ENCODE data around the gene SCNN1G. TPM values are rescaled to one million over a fixed set of nuclear protein-coding genes. Genes with fewer than 3 reads are reported as not detected.

The SCNN1G gene
- total and polyA plus RNA-seq, 4 donors: not detected

- TF ChIP-seq JUND (IDR thresholded peaks at IDR 0.05): no peak
- TF ChIP-seq MAX (IDR thresholded peaks at IDR 0.05): no peak
- no peak for TF ChIP-seq TAF1 (conservative IDR thresholded peaks at IDR 0.05)
- no peak for TF ChIP-seq SP1 (IDR thresholded peaks at IDR 0.05)
- TF ChIP-seq GABPA (IDR thresholded peaks at IDR 0.05 in 1 of 2, conservative IDR thresholded peaks at IDR 0.05 in 1 of 2): no peak
- TF ChIP-seq ZBTB33 (IDR thresholded peaks at IDR 0.05): no peak
- TF ChIP-seq YY1 (IDR thresholded peaks at IDR 0.05): no peak
- no peak for TF ChIP-seq HNF4G (IDR thresholded peaks at IDR 0.05)
- no peak for TF ChIP-seq RAD21 (IDR thresholded peaks at IDR 0.05)
- no peak for TF ChIP-seq FOXA2 (IDR thresholded peaks at IDR 0.05)
- TF ChIP-seq RXRA (IDR thresholded peaks at IDR 0.05): no peak
- TF ChIP-seq REST (IDR thresholded peaks at IDR 0.05): no peak
- no peak for TF ChIP-seq CTCF (IDR thresholded peaks at IDR 0.05; ENCODE audit: low read depth, low read length, missing input control)
- H3K27ac ChIP-seq (ENCODE audit: low read depth in 1 of 2, low read length in 2 of 2): no peak overlapping the region
- no peaks in the 10 kb centered on the region for H3K9me3 ChIP-seq (ENCODE audit: control insufficient read depth in 4 of 4, low read length in 3 of 4)
- 68% methylated on average over 7 of the region's 7 CpGs for WGBS
- H3K9ac ChIP-seq (ENCODE audit: low read depth in 1 of 2, low read length in 2 of 2): no peak overlapping the region
- no peak for DNase-seq (ENCODE audit: low spot score)
- no peak overlapping the region for H3K4me3 ChIP-seq (ENCODE audit: low read depth in 1 of 3, low read length in 3 of 3)
- H3K4me1 ChIP-seq (ENCODE audit: control insufficient read depth in 4 of 4, insufficient read depth in 4 of 4, low read length in 3 of 4): no peaks in the 10 kb centered on the region
- peaks cover 0 to 12% (median 1%) of the 10 kb centered on the region in 4 donors for H3K27me3 ChIP-seq (ENCODE audit: control insufficient read depth in 4 of 4, insufficient read depth in 4 of 4, low read length in 3 of 4)
- no peaks in the 10 kb centered on the region for H3K36me3 ChIP-seq (ENCODE audit: control insufficient read depth in 4 of 4, insufficient read depth in 3 of 4, low read depth in 1 of 4, low read length in 3 of 4)
Observed at GRCh38 chr16:23206986-23207385, 24.4 kb downstream of the SCNN1G start.

- no peak overlapping the region for H3K9ac ChIP-seq (ENCODE audit: low read depth in 1 of 2, low read length in 2 of 2)
- H3K36me3 ChIP-seq (ENCODE audit: control insufficient read depth in 4 of 4, insufficient read depth in 3 of 4, low read depth in 1 of 4, low read length in 3 of 4): no peaks in the 10 kb centered on the region
- no peak overlapping the region for H3K4me3 ChIP-seq (ENCODE audit: low read depth in 1 of 3, low read length in 3 of 3)
- TF ChIP-seq FOXA2 (IDR thresholded peaks at IDR 0.05) (no peak), EGR1 (IDR thresholded peaks at IDR 0.05; ENCODE audit: low read depth in 2 of 2) (no peak), JUND (IDR thresholded peaks at IDR 0.05) (no peak), GABPA (IDR thresholded peaks at IDR 0.05 in 1 of 2, conservative IDR thresholded peaks at IDR 0.05 in 1 of 2) (no peak), ZBTB33 (IDR thresholded peaks at IDR 0.05) (no peak), FOXA1 (IDR thresholded peaks at IDR 0.05) (no peak), SP1 (IDR thresholded peaks at IDR 0.05) (no peak), ATF3 (IDR thresholded peaks at IDR 0.05) (no peak), YY1 (IDR thresholded peaks at IDR 0.05) (no peak), MAX (IDR thresholded peaks at IDR 0.05) (no peak), NR2F2 (IDR thresholded peaks at IDR 0.05) (no peak), TAF1 (conservative IDR thresholded peaks at IDR 0.05) (no peak)
- no peaks in the 10 kb centered on the region for H3K4me1 ChIP-seq (ENCODE audit: control insufficient read depth in 4 of 4, insufficient read depth in 4 of 4, low read length in 3 of 4)
- H3K27me3 ChIP-seq (ENCODE audit: control insufficient read depth in 4 of 4, insufficient read depth in 4 of 4, low read length in 3 of 4): peaks cover 0 to 12% (median 1%) of the 10 kb centered on the region in 4 donors
- WGBS: 43% methylated on average over 3 of the region's 3 CpGs
- no peaks in the 10 kb centered on the region for H3K9me3 ChIP-seq (ENCODE audit: control insufficient read depth in 4 of 4, low read length in 3 of 4)
- DNase-seq (ENCODE audit: low spot score): no peak
- H3K27ac ChIP-seq (ENCODE audit: low read depth in 1 of 2, low read length in 2 of 2): no peak overlapping the region
Observed at GRCh38 chr16:23207485-23207884, 24.9 kb downstream of the SCNN1G start.
